ENCODE measurements around the gene GNG12.

The GNG12 gene

DNA sequence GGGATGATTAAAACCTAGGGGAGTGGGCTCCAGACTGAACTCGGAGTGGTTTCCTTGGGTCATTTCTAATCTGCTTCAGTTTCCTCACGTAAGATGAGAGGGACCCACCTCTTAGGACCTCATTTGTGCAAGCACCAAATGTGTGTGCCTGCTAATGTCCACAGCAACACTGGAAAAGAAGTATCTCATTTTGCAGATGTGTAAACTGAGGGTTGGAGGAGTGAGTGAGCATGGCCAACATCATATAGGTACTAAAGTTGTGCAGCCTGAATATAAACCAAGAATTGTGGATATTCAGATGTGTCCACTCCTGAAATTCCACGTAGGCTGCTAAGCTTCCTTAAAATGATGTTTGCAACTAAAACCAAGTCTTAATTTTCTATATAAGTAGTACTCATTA lies 96.5 kb downstream of the GNG12 start:
- no peaks in the 10 kb centered on the region for H3K36me3 ChIP-seq (ENCODE audit: low read length)
- H3K4me2 ChIP-seq (ENCODE audit: low read depth, low read length, poor library complexity, severe bottlenecking), result peak overlapping the region; percentile 59
- peak overlapping the region; percentile 93 for H2AFZ ChIP-seq (ENCODE audit: low read depth, low read length, severe bottlenecking)
- H3K9me2 ChIP-seq (replicated peaks; ENCODE audit: insufficient read depth, low read length), result no peaks in the 10 kb centered on the region
- H4K20me1 ChIP-seq (ENCODE audit: low read depth, low read length), result no peaks in the 10 kb centered on the region
- no peak for TF ChIP-seq EZH2phosphoT487 (conservative IDR thresholded peaks at IDR 0.05; ENCODE audit: low read length)
- no peak for TF ChIP-seq CTCF (IDR thresholded peaks at IDR 0.05; ENCODE audit: insufficient read depth, low read length, poor library complexity, severe bottlenecking)
- peak overlapping the region; percentile 21 for H3K4me3 ChIP-seq (ENCODE audit: insufficient read depth, low read length, poor library complexity, severe bottlenecking)
- H3K9me3 ChIP-seq (ENCODE audit: insufficient read depth, low read length), result no peaks in the 10 kb centered on the region
- H3K79me2 ChIP-seq (ENCODE audit: insufficient read depth, low read length), result no peaks in the 10 kb centered on the region
- no peaks in the 10 kb centered on the region for H3K27me3 ChIP-seq (ENCODE audit: low read length)
- H3K27ac ChIP-seq (ENCODE audit: low read depth, low read length), result peak overlapping the region; percentile 50; the same call in 1 of the 2 replicates
- H3F3A ChIP-seq (ENCODE audit: insufficient read depth), result peaks cover 7% of the 10 kb centered on the region
- peak overlapping the region; percentile 42; the same call in 1 of the 2 replicates for H3K9ac ChIP-seq (ENCODE audit: low read length)

GRCh38 chr1:67735806-67736627 lies 97.2 kb downstream of the GNG12 start:
- Histone ChIP-seq H2AFZ (ENCODE audit: low read depth, low read length, severe bottlenecking) (peak overlapping the region; percentile 93), H3K79me2 (ENCODE audit: insufficient read depth, low read length) (no peaks in the 10 kb centered on the region), H3K9me3 (ENCODE audit: insufficient read depth, low read length) (no peaks in the 10 kb centered on the region), H3K9me2 (replicated peaks; ENCODE audit: insufficient read depth, low read length) (no peaks in the 10 kb centered on the region), H3K27me3 (ENCODE audit: low read length) (no peaks in the 10 kb centered on the region), H3K9ac (ENCODE audit: low read length) (peak overlapping the region; percentile 42), H4K20me1 (ENCODE audit: low read depth, low read length) (no peaks in the 10 kb centered on the region), H3K36me3 (ENCODE audit: low read length) (no peaks in the 10 kb centered on the region), H3F3A (ENCODE audit: insufficient read depth) (peaks cover 7% of the 10 kb centered on the region), H3K27ac (ENCODE audit: low read depth, low read length) (peak overlapping the region; percentile 50), H3K4me2 (ENCODE audit: low read depth, low read length, poor library complexity, severe bottlenecking) (peak overlapping the region; percentile 59), H3K4me3 (ENCODE audit: insufficient read depth, low read length, poor library complexity, severe bottlenecking) (peak overlapping the region; percentile 21)
- TF ChIP-seq CTCF (IDR thresholded peaks at IDR 0.05; ENCODE audit: insufficient read depth, low read length, poor library complexity, severe bottlenecking) (no peak), EZH2phosphoT487 (conservative IDR thresholded peaks at IDR 0.05; ENCODE audit: low read length) (no peak)

DNA sequence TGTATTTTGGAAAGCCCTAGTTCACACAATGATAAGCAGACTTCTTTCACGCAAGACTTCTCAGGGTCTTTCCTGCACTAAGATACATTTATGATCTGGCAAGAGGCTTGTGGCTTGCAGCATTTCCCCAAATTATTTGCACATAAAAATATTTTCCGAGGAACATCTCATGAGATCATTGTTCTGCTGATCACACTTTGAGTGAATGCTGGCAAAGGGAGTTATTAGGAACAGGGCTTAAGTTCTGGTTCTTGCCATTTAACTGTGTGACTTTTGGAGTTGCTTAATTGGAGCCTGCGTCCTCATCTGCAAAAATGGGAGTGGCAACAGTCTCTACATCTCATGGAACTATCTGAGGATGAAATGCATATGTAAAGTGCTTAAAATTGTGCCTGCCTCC lies 98.1 kb downstream of the GNG12 start:
- Histone ChIP-seq H3K9me3 (ENCODE audit: insufficient read depth, low read length) (no peaks in the 10 kb centered on the region), H3K36me3 (ENCODE audit: low read length) (no peaks in the 10 kb centered on the region), H4K20me1 (ENCODE audit: low read depth, low read length) (no peaks in the 10 kb centered on the region), H3K9ac (ENCODE audit: low read length) (no peak overlapping the region), H3K4me2 (ENCODE audit: low read depth, low read length, poor library complexity, severe bottlenecking) (peak overlapping the region; percentile 59), H3K27me3 (ENCODE audit: low read length) (no peaks in the 10 kb centered on the region), H2AFZ (ENCODE audit: low read depth, low read length, severe bottlenecking) (peak overlapping the region; percentile 93), H3K79me2 (ENCODE audit: insufficient read depth, low read length) (no peaks in the 10 kb centered on the region), H3K9me2 (replicated peaks; ENCODE audit: insufficient read depth, low read length) (no peaks in the 10 kb centered on the region), H3K4me3 (ENCODE audit: insufficient read depth, low read length, poor library complexity, severe bottlenecking) (no peak overlapping the region), H3F3A (ENCODE audit: insufficient read depth) (peaks cover 7% of the 10 kb centered on the region), H3K27ac (ENCODE audit: low read depth, low read length) (no peak overlapping the region; the same call in 1 of the 2 replicates)
- no peak for TF ChIP-seq CTCF (IDR thresholded peaks at IDR 0.05; ENCODE audit: insufficient read depth, low read length, poor library complexity, severe bottlenecking)
- TF ChIP-seq EZH2phosphoT487 (conservative IDR thresholded peaks at IDR 0.05; ENCODE audit: low read length), result no peak

All from SU-DHL-6 (cell line).